MCF 10A (cell line): ENCODE measurements around the gene FAM110A. TPM values are rescaled to one million over a fixed set of nuclear protein-coding genes. Genes with fewer than 3 reads are reported as not detected.

ENCODE experiments used
- BruUV-seq: library from RNA; stranded (reverse); fragments of 400-500 nt; replicated peaks from 2 replicates; lab custom pipeline; 2021; lab: Mats Ljungman, UMichigan
- CTCF ChIA-PET: fragments of 300-600 bp; sonication (Branson Sonifier 250); formaldehyde crosslinking; extraction: SDS; loops from one replicate; lab custom pipeline; 2021; ENCODE audit warnings: antibody characterized with exemption, inconsistent platforms; lab: Yijun Ruan, JAX
- POLR2A ChIA-PET: fragments of 300-600, 350-650 bp; sonication (Branson Sonifier 250); formaldehyde crosslinking; extraction: SDS; loops from one replicate; lab custom pipeline; 2020; ENCODE audit warnings: antibody characterized with exemption, inconsistent platforms; lab: Yijun Ruan, JAX
- DNase-seq: peaks from one replicate; pipeline ENCODE4 v3.0.0-alpha.2; 2018; ENCODE audit not compliant: unreplicated experiment
- H3K27ac Mint-ChIP-seq: one replicate; pipeline ENCODE4 v1.8.0; 2022; ENCODE audit warnings: mild to moderate bottlenecking, low read depth, mixed read lengths; ENCODE audit not compliant: unreplicated experiment
- H3K27me3 Mint-ChIP-seq: one replicate; pipeline ENCODE4 v1.8.0; 2022; ENCODE audit warnings: mixed read lengths; ENCODE audit not compliant: insufficient read depth, unreplicated experiment
- H3K36me3 Mint-ChIP-seq: one replicate; pipeline ENCODE4 v1.8.0; 2022; ENCODE audit warnings: mild to moderate bottlenecking, moderate library complexity, mixed read lengths; ENCODE audit not compliant: insufficient read depth, unreplicated experiment
- H3K4me1 Mint-ChIP-seq: one replicate; pipeline ENCODE4 v1.8.0; 2022; ENCODE audit warnings: mixed read lengths; ENCODE audit not compliant: insufficient read depth, unreplicated experiment
- H3K4me3 Mint-ChIP-seq: one replicate; pipeline ENCODE4 v1.8.0; 2022; ENCODE audit warnings: mild to moderate bottlenecking, moderate library complexity, mixed read lengths; ENCODE audit not compliant: unreplicated experiment
- H3K9me3 Mint-ChIP-seq: one replicate; pipeline ENCODE4 v1.8.0; 2022; ENCODE audit warnings: mixed read lengths; ENCODE audit not compliant: unreplicated experiment
- CTCF ChIP-seq: fragments of 200-600 bp; IDR thresholded peaks from one replicate; pipeline ENCODE4 v1.8.0; 2022; ENCODE audit warnings: antibody characterized with exemption, mild to moderate bottlenecking; ENCODE audit not compliant: unreplicated experiment
- intact Hi-C: fragments of 100-400 bp; cut with micrococcal nuclease; formaldehyde crosslinking; loops from 2 replicates; pipeline ENCODE4 v1.14.1; 2022
- total RNA-seq: library from RNA; stranded (reverse); gene quantifications from 2 replicates; pipeline ENCODE4 v1.2.3, GENCODE V29; 2022

FAM110A gene
- total RNA-seq, 1 experiment from 2014 or later, result 13.6 TPM

GRCh38 chr20:871436-871835, 37.9 kb downstream of the FAM110A start:
- no peak for TF ChIP-seq CTCF
- Mint-ChIP-seq H3K36me3 (no peaks in the 10 kb centered on the region), H3K9me3 (no peaks in the 10 kb centered on the region), H3K27me3 (no peaks in the 10 kb centered on the region), H3K4me1 (peaks cover 9% of the 10 kb centered on the region), H3K27ac (no peak overlapping the region), H3K4me3 (no peak overlapping the region)
- BruUV-seq, result no TSS peak
- DNase-seq, result no peak
- intact Hi-C loops, result no loop called here
- ChIA-PET POLR2A (interaction anchor here (1.4 kb wide), 1 partner anchor 38 kb away, joined by 4 read pairs; the partner anchor contains the start of gene FAM110A), CTCF (interaction anchor here (1.2 kb wide), 1 partner anchor 86 kb away, joined by 5 read pairs; no protein-coding TSS in a partner anchor)

GRCh38 chr20:871948-872347, 38.4 kb downstream of the FAM110A start:
- no TSS peak for BruUV-seq
- no peak overlapping the region for H3K27ac Mint-ChIP-seq

DNA sequence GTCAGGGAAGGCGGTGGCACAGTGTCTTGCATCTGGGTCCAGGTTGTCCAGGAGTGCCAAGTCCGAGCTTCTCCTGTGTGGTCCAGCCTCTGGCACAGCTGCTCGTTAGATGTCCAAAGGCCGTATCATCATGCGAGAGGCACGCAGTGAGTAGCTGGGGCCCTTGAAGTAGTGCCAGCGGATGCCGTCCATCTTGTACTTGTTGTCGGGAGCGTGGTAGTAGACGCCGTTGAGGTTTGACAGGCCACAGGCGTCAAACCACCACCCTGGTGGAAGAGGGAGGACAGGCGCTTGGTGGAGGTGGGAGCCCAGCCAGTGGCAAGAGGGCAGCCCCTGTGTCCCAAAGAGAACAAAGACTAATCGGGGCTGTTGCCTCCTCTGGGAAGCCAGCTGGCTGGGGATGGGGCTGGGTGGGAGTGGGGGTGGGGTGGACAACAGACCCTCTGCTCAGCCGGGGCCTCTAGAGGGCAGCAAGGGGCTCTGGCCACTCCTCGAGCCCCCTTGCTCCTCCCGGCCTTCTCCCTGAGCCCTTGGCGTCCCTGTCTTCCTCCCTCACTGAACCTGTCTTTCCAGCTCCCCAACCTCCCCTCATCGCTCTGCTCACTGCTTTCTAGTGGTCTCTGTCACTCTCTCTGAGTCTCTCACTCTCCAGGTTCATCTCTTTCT, 39.5 kb downstream of the FAM110A start:
- BruUV-seq, result no TSS peak
- CTCF ChIA-PET, result interaction anchor here (1.0 to 1.2 kb wide), 2 partner anchors 14 to 84 kb away, joined by 4 to 5 read pairs; no protein-coding TSS in a partner anchor
- Mint-ChIP-seq H3K36me3 (no peaks in the 10 kb centered on the region), H3K27ac (no peak overlapping the region), H3K27me3 (no peaks in the 10 kb centered on the region), H3K9me3 (no peaks in the 10 kb centered on the region), H3K4me1 (peaks cover 9% of the 10 kb centered on the region), H3K4me3 (no peak overlapping the region)
- POLR2A ChIA-PET, result interaction anchor here (0.6 kb wide), 1 partner anchor 149 kb away, joined by 3 read pairs; no protein-coding TSS in a partner anchor
- no peak for TF ChIP-seq CTCF
- DNase-seq, result no peak
- intact Hi-C loops, result no loop called here

More at GRCh38 chr20:871948-872347, 38.4 kb downstream of the FAM110A start:
- no peaks in the 10 kb centered on the region for H3K36me3 Mint-ChIP-seq
- DNase-seq, result no peak
- H3K4me1 Mint-ChIP-seq, result peaks cover 9% of the 10 kb centered on the region
- no peaks in the 10 kb centered on the region for H3K9me3 Mint-ChIP-seq
- intact Hi-C loops, result no loop called here
- TF ChIP-seq CTCF, result no peak
- H3K27me3 Mint-ChIP-seq, result no peaks in the 10 kb centered on the region
- H3K4me3 Mint-ChIP-seq, result no peak overlapping the region
- ChIA-PET CTCF (interaction anchor here (0.6 to 1.2 kb wide), 3 partner anchors 13 to 85 kb away, joined by 4 to 5 read pairs (median 4); no protein-coding TSS in a partner anchor), POLR2A (interaction anchor here (0.6 to 1.4 kb wide), 2 partner anchors 39 to 44 kb away, joined by 3 to 4 read pairs; partner anchors contain the start of gene FAM110A)

DNA sequence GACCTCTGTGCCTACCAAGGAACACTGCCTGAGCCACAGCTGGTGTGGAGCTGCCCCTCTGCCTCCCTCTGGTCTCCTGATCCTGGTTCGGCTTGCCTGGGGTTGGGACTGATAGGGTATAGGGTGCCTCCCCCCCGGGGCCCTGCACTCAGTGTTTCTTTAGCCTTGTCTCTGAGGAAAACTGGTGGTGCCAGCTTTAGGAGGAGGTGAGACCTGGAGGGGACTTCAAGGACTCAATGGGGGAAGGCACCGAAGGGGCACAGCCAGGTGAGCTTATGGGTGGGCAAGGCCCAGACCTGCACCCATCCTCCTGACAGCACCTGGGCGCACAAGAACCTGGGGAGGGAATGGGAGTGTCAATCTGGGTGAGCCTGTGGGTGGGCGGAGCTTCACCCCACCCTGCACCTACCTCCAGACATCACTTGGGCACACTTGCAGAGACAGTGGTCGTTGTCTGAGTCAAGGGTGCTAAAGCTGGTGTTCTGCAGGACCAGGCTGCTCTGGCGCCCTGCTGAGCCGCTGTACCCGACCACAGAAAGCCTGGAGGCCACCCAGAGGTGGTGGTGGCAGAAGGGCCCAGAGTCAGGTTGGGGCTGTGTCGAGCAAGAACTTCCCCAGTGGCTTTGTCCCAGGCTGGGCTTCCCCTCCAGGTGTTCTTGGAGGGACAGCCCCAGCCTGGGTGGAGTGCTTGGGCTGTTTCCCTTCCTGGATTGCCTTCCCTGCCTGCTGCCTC, 40.5 kb downstream of the FAM110A start:
- no TSS peak for BruUV-seq
- no peaks in the 10 kb centered on the region for H3K27me3 Mint-ChIP-seq
- no peak for DNase-seq
- ChIA-PET CTCF (no interaction called here), POLR2A (interaction anchor here (0.6 kb wide), 1 partner anchor 148 kb away, joined by 3 read pairs; no protein-coding TSS in a partner anchor)
- no peak overlapping the region for H3K4me3 Mint-ChIP-seq
- no peaks in the 10 kb centered on the region for H3K9me3 Mint-ChIP-seq
- intact Hi-C loops, result no loop called here
- H3K27ac Mint-ChIP-seq, result no peak overlapping the region
- no peaks in the 10 kb centered on the region for H3K36me3 Mint-ChIP-seq
- H3K4me1 Mint-ChIP-seq, result peaks cover 9% of the 10 kb centered on the region
- TF ChIP-seq CTCF, result no peak
